Lower leg skin (tissue), 3 donors: ENCODE data around the gene RASL10B.

Source experiments
- CTCF ChIP-seq, 3 donors: fragments of 450-650 bp; IDR thresholded peaks; one replicate each; pipeline ENCODE4 v1.5.1; 2016; ENCODE audit warnings: antibody characterized with exemption in 3 of 3, mild to moderate bottlenecking in 3 of 3, moderate library complexity in 2 of 3
- POLR2A ChIP-seq, 2 donors: fragments of 450-650 bp; IDR thresholded peaks; one replicate each; pipeline ENCODE4 v1.6.1; 2016 to 2017; ENCODE audit warnings: antibody characterized with exemption in 2 of 2, mild to moderate bottlenecking in 1 of 2, moderate library complexity in 1 of 2

- TF ChIP-seq CTCF (IDR thresholded peaks at IDR 0.05) (no peak), POLR2A (IDR thresholded peaks at IDR 0.05) (no peak)
These were observed 21.7 kb downstream of the RASL10B start, which contains the start of gene GAS2L2 for GRCh38 chr17:35752945-35753764.
